Glomerular visceral epithelial cell (primary cell): ENCODE results near the gene TBX22.
"Not testable (repeated sequence)": the region's sequence is repeated elsewhere in the genome, so short reads cannot be mapped to it uniquely, and the experiment has no call there.

Source experiments
- DNase-seq: peaks from one replicate; pipeline ENCODE4 v3.0.0-alpha.2; 2016; ENCODE audit errors: extremely low spot score

TBX22 gene

GRCh38 chrX:80014141-80014940 is at the start of gene TBX22:
Gene TBX22, plus strand, starts transcription at chrX:80014753. Its CDS starts 7,517 bp downstream, at chrX:80022270.
- DNase-seq = no peak

DNA sequence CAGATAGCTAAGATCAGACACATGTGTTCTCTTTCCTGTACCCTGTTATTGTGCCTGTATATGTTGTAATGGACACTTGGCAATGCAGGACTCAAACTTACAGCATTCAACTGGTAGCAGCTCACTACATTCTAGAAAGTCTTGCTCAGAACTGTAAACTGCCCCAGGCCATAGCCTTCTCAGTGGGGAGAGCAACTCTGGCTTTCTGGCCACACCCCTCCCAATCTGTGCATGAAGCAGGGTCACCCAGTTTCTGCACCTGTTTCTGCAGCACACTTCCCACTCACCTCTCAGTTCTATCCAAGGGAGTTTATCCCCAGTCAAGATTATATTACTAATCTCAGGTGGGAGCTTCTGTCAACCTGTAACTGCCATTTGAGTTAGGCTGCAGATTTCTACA is 38.9 kb upstream of the TBX22 start:
- DNase-seq = no peak

DNA sequence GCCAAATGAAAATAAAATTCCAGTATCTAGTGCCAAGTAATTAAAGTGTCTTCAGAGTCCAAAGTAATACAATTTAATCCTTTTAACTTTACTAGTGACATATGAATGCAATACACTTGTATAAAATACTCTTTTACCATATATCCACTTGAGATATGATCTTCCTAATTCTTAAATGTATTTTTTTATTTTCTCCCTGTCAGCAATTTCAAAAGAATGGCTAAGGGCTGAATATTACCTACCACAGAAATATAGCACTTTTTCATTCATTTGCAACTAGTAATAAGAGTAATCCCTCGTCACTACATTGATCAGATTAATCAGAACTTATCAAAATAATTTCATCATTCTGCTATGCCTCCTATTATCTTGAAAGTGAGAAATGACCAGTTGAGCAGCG is 10.1 kb upstream of the TBX22 start:
- no peak for DNase-seq

DNA sequence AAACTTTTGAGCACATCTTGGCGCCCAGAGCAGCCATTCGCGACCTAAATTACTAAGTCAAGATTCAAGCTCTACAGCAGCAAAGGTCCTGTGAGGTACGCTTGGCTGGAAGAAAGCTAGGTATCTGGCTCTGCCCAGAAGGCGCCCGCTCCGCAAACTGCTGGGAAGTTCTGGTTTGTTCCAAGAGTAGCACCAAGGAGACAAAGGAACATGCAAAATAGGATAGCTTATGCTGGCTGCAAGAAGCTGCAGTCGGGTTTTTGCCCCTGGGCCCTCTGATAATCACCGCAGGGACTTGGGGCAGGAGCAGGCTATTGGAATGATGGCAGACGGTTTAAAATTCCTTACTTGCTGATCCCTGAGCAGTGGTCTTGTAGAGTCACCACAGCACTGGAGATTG is 3.0 kb upstream of the TBX22 start:
- no peak for DNase-seq

DNA sequence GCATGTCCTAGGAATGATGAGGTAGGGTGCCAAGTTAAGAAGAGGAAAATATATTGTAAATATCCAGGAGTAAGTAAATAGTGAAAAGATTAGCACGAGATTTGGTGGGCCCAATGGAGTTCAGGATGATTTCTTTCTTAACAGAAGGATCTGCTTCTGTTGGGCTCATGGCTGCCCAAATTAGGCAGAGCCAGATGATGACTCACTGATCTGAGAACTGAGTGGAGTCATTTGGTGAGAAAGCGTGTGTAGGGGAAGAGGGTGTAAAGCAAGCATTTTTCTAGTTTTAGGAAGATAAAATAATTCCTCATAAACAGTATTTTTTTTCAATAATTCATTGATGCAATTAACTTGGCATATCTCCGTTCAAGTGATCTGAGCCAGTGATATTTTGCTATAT is 1.6 kb downstream of the TBX22 start:
- no peak for DNase-seq

GRCh38 chrX:80021621-80022020 is 7.1 kb downstream of the TBX22 start:
- no peak for DNase-seq

DNA sequence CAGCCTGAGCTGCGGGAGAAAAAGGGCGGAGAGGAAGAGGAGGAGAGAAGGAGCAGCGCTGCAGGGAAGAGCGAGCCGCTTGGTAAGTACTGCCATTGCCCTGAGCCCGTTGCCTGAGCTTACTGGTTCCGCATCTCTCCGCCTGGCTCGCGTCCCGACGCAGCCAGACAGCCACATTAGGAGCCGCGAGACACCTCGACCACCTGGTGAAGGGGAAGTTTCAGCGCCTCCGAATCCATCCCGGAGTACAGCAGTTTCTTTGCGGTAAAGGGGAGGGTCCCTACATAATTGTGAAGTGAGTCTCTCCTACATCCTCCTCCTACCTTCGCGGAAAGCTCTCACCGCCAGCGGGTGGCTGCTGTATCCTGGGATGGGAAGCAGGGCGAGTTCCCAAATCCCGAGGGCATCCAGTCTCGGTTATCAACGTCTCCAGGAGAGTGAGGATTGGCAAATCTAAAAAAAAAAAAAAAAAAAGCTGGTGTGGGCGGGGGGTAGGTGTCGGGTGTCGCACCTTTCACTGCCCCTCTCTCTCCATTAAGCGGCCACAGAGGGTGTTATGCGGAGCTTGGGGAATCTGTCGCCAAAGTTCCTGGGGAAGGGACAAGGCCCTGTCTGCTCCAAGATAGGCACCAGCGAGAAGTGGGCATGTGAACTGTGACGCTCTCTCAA is 7.9 kb downstream of the TBX22 start:
- DNase-seq = no peak

DNA sequence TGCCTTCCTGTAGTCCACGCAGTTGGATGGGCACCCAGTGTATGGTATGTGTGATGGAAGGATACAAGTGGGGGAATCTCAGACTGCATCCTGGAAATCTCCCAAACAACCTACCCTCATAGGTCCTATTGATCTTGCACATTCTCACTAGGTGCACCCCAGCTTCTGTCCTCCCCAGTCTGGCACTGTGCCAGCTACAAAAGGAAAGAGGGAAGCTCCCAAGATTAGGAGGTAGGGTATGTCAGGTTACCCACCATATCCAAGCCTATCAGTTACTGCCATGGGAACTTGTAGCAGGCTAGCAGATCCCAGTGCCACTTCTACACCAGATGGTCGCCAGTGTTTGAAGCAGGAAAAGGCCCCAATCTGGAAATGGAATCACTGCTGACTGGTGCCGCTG is 11.6 kb downstream of the TBX22 start:
- no peak for DNase-seq

GRCh38 chrX:80066156-80066555 is 51.6 kb downstream of the TBX22 start:
- DNase-seq = not testable (repeated sequence)

DNA sequence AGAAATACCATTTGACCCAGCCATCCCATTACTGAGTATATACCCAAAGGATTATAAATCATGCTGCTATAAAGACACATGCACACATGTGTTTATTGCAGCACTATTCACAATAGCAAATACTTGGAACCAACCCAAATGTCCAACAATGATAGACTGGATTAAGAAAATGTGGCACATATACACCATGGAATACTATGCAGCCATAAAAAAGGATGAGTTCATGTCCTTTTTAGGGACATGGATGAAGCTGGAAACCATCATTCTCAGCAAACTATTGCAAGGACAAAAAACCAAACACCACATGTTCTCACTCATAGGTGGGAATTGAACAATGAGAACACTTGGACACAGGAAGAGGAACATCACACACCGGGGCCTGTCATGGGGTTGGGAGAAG is 61.1 kb downstream of the TBX22 start:
- DNase-seq = not testable (repeated sequence)
